Panc1 (cell line): ENCODE measurements around the gene RHBDF2. TPM values are rescaled to one million over a fixed set of nuclear protein-coding genes. Genes with fewer than 3 reads are reported as not detected.

Experiments used
- ATAC-seq: fragments of 200-7000 bp; cut with Tn5 transposase; 2 replicates; pipeline ENCODE4 v1.9.1; 2020; ENCODE audit warnings: mild to moderate bottlenecking, moderate library complexity
- BruUV-seq: library from RNA; stranded (reverse); fragments of 400-500 nt; replicated peaks from 2 replicates; lab custom pipeline; 2021; lab: Mats Ljungman, UMichigan
- CTCF ChIA-PET: fragments of 300-600 bp; sonication (Branson Sonifier 250); formaldehyde crosslinking; loops from one replicate; lab custom pipeline; 2022; ENCODE audit warnings: antibody characterized with exemption; lab: Charles Lee
- POLR2A ChIA-PET: fragments of 300-600 bp; sonication (Branson Sonifier 250); formaldehyde crosslinking; loops from one replicate; lab custom pipeline; 2022; ENCODE audit warnings: antibody characterized with exemption; lab: Charles Lee
- DNase-seq: peaks from one replicate; pipeline ENCODE4 v3.0.0-alpha.2; 2010; ENCODE audit warnings: low read depth, low spot score
- H3K27ac ChIP-seq: 2 replicates; pipeline ENCODE4 v1.5.1; 2011; ENCODE audit warnings: mild to moderate bottlenecking, low read length, inconsistent platforms
- H3K27me3 ChIP-seq: fragments of 200-500 bp; sonication (Bioruptor generic); 2 replicates; pipeline ENCODE4 v1.6.0; 2014; ENCODE audit warnings: low read length, inconsistent platforms; ENCODE audit not compliant: control insufficient read depth, insufficient read depth
- H3K36me3 ChIP-seq: fragments of 200-500 bp; sonication (Bioruptor generic); 2 replicates; pipeline ENCODE4 v1.5.1; 2014; ENCODE audit warnings: inconsistent platforms, mild to moderate bottlenecking, low read length, moderate library complexity; ENCODE audit not compliant: control insufficient read depth, insufficient read depth
- H3K4me1 ChIP-seq: 2 replicates; pipeline ENCODE4 v1.5.1; 2011; ENCODE audit warnings: inconsistent platforms, mild to moderate bottlenecking, low read length, moderate library complexity; ENCODE audit not compliant: control insufficient read depth, insufficient read depth
- H3K4me3 ChIP-seq, 2 experiments: 2 replicates each; pipeline ENCODE4 v1.5.1; 2011 to 2012; ENCODE audit warnings: low read depth in 2 of 2, low read length in 2 of 2, mild to moderate bottlenecking in 2 of 2, inconsistent platforms in 1 of 2, moderate library complexity in 1 of 2
- H3K9me3 ChIP-seq: fragments of 200-500 bp; sonication (Bioruptor generic); 2 replicates; pipeline ENCODE4 v1.5.1; 2014; ENCODE audit warnings: low read depth, mild to moderate bottlenecking, inconsistent platforms, low read length, moderate library complexity; ENCODE audit not compliant: control insufficient read depth, insufficient read depth
- CTCF ChIP-seq: fragments of 450-650 bp; IDR thresholded peaks from 2 replicates; pipeline ENCODE4 v1.5.1; 2017; ENCODE audit warnings: mild to moderate bottlenecking
- POLR2AphosphoS5 ChIP-seq: IDR thresholded peaks from 2 replicates; pipeline ENCODE4 v1.6.1; 2012; ENCODE audit warnings: mild to moderate bottlenecking, low read depth, low read length, moderate library complexity
- REST ChIP-seq, 2 experiments: IDR thresholded peaks; 2 replicates each; pipeline ENCODE4 v1.6.1; 2011 to 2012; ENCODE audit warnings: low read depth in 2 of 2, control low read depth in 1 of 2, low read length in 1 of 2, mild to moderate bottlenecking in 1 of 2, moderate library complexity in 1 of 2; ENCODE audit not compliant: insufficient read depth in 1 of 2
- SIN3A ChIP-seq: IDR thresholded peaks from 2 replicates; pipeline ENCODE4 v1.6.1; 2012; ENCODE audit warnings: low read depth, mild to moderate bottlenecking, low read length, moderate library complexity, borderline replicate concordance; ENCODE audit not compliant: insufficient read depth
- TCF7L2 ChIP-seq: IDR thresholded peaks from 2 replicates; pipeline ENCODE4 v1.6.1; 2011; ENCODE audit warnings: mild to moderate bottlenecking, low read depth, low read length, inconsistent platforms
- in situ Hi-C: cut with HindIII; loops from 2 replicates; pipeline ENCODE4 v1.10.0; 2016; ENCODE audit warnings: low sequenced_read_pairs, low pct_unique_long_range_greater_than_20kb
- intact Hi-C: fragments of 100-400 bp; cut with micrococcal nuclease; formaldehyde crosslinking; loops from one replicate; pipeline ENCODE4 v1.10.0; 2022; ENCODE audit not compliant: unreplicated experiment
- total RNA-seq: library from RNA; stranded (reverse); gene quantifications from one replicate; pipeline ENCODE4 v1.2.1, GENCODE V29; 2021; ENCODE audit not compliant: unreplicated experiment

The RHBDF2 gene
- total RNA-seq, 1 experiment from 2014 or later: 67.8 TPM

GRCh38 chr17:76475302-76475701 lies 25.9 kb downstream of the RHBDF2 start:
- no peak overlapping the region for H3K27ac ChIP-seq
- no peaks in the 10 kb centered on the region for H3K9me3 ChIP-seq
- ChIA-PET POLR2A (interaction anchor here (0.5 kb wide), 1 partner anchor 268 kb away, joined by 3 read pairs; no protein-coding TSS in a partner anchor), CTCF (interaction anchor here (0.5 to 1.2 kb wide), 2 partner anchors 9 to 175 kb away, joined by 3 to 5 read pairs; no protein-coding TSS in a partner anchor)
- in situ Hi-C loops (no loop called here), intact Hi-C loops (no loop called here)
- BruUV-seq: no TSS peak
- H3K27me3 ChIP-seq: no peaks in the 10 kb centered on the region
- ATAC-seq (no peak), DNase-seq (no peak)
- no peak overlapping the region for H3K4me3 ChIP-seq
- H3K36me3 ChIP-seq: no peaks in the 10 kb centered on the region
- TF ChIP-seq REST (IDR thresholded peaks at IDR 0.05; ENCODE audit: insufficient read depth in 1 of 2, low read depth in 2 of 2, low read length in 1 of 2) (no peak), SIN3A (no peak), POLR2AphosphoS5 (no peak), CTCF (no peak), TCF7L2 (no peak)
- no peaks in the 10 kb centered on the region for H3K4me1 ChIP-seq

DNA sequence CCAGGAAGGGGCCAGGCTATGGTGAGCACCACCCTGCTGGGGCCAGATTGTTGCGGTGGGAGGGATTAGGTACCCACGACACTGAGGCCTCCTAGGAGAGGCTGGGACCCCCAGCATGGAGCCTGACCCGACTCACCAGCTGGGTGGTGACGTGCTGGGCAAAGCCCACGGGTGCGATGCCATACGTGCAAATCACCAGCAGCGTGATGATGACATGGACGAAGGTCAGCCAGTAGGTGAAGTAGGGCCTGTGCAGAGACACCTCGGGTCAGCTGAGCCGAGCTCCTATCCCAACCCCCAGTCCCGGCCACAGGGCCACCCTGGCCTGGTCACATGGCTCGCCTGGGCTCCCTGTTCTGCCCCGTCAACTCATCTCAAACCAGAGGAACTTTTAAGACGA lies 26.3 kb downstream of the RHBDF2 start:
- DNase-seq: no peak
- Histone ChIP-seq H3K9me3 (no peaks in the 10 kb centered on the region), H3K4me1 (no peaks in the 10 kb centered on the region), H3K27ac (no peak overlapping the region), H3K27me3 (no peaks in the 10 kb centered on the region), H3K36me3 (no peaks in the 10 kb centered on the region), H3K4me3 (no peak overlapping the region)
- ChIA-PET POLR2A (interaction anchor here (0.5 kb wide), 1 partner anchor 268 kb away, joined by 3 read pairs; no protein-coding TSS in a partner anchor), CTCF (interaction anchor here (0.5 to 1.2 kb wide), 2 partner anchors 9 to 175 kb away, joined by 3 to 5 read pairs; no protein-coding TSS in a partner anchor)
- no peak for ATAC-seq
- BruUV-seq: TSS peak; percentile 61
- TF ChIP-seq TCF7L2: no peak
- TF ChIP-seq SIN3A: no peak
- TF ChIP-seq POLR2AphosphoS5: 0 out of 2 replicates have a peak, but pooled peaks have one; percentile 1
- in situ Hi-C loops (no loop called here), intact Hi-C loops (no loop called here)

DNA sequence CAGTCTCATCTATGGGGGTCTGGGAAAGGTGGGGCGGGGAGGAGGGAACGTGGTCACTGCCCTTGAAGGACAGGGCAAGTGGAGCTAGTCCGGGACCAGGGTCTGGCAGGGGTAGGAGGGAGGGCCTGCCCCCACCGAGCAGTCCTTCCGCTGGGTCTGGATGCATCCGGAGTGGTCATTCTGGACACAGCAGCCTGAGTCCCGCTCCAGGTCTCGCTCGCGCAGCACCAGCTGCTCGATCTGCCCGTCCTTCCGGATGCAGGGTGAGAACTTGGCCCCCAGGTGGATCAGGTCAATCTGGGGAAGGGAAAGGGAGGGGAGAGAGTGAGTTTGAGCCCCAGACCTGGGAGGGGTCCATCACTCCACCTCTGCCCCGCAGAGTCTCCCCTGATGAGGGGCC lies 27.0 kb downstream of the RHBDF2 start:
- H3K4me3 ChIP-seq: no peak overlapping the region
- in situ Hi-C loops: no loop called here
- ATAC-seq: no peak

More for the DNA sequence above, 27.0 kb downstream of the RHBDF2 start:
- Histone ChIP-seq H3K4me1 (no peaks in the 10 kb centered on the region), H3K27me3 (no peaks in the 10 kb centered on the region), H3K27ac (no peak overlapping the region), H3K9me3 (no peaks in the 10 kb centered on the region), H3K36me3 (no peaks in the 10 kb centered on the region)
- intact Hi-C loops: no loop called here
- BruUV-seq: no TSS peak
- ChIA-PET CTCF (interaction anchor here (1.2 kb wide), 1 partner anchor 10 kb away, joined by 3 read pairs; no protein-coding TSS in a partner anchor), POLR2A (no interaction called here)
- TF ChIP-seq SIN3A: no peak
- no peak for TF ChIP-seq TCF7L2
- TF ChIP-seq CTCF: no peak
- no peak for TF ChIP-seq POLR2AphosphoS5
- TF ChIP-seq REST (IDR thresholded peaks at IDR 0.05; ENCODE audit: insufficient read depth in 1 of 2, low read depth in 2 of 2, low read length in 1 of 2): no peak
- no peak for DNase-seq
